Measurements from ENCODE around the gene EXD2.

GRCh38 chr14:69151458-69152180 lies 39.7 kb upstream of the EXD2 start:
- peak; percentile 32 to 66 (median 52) for TF ChIP-seq CTCF (IDR thresholded peaks at IDR 0.05)
- peak; percentile 10 to 23 for TF ChIP-seq POLR2A (IDR thresholded peaks at IDR 0.05)

All from uterus (tissue), 2 donors.